ENCODE results near the gene ATF6B. TPM values are rescaled to one million over a fixed set of nuclear protein-coding genes. Genes with fewer than 3 reads are reported as not detected.

ATF6B gene
- total RNA-seq, 4 donors from 2014 or later = 41.5 to 63.5 (median 57.3) TPM

GRCh38 chr6:32076321-32076809 lies 51.7 kb downstream of the ATF6B start:
- Histone ChIP-seq H3K27ac (no peak overlapping the region), H3K4me1 (peaks cover 0 to 1% of the 10 kb centered on the region in 2 donors), H3K36me3 (peaks cover 0 to 3% of the 10 kb centered on the region in 2 donors), H3K27me3 (no peaks in the 10 kb centered on the region), H3K9me3 (no peaks in the 10 kb centered on the region), H3K4me3 (replicated peaks in 1 of 3) (no peak overlapping the region)
- no peak for DNase-seq
- no peak for TF ChIP-seq POLR2A (IDR thresholded peaks at IDR 0.05)
- TF ChIP-seq, protein P1, sequence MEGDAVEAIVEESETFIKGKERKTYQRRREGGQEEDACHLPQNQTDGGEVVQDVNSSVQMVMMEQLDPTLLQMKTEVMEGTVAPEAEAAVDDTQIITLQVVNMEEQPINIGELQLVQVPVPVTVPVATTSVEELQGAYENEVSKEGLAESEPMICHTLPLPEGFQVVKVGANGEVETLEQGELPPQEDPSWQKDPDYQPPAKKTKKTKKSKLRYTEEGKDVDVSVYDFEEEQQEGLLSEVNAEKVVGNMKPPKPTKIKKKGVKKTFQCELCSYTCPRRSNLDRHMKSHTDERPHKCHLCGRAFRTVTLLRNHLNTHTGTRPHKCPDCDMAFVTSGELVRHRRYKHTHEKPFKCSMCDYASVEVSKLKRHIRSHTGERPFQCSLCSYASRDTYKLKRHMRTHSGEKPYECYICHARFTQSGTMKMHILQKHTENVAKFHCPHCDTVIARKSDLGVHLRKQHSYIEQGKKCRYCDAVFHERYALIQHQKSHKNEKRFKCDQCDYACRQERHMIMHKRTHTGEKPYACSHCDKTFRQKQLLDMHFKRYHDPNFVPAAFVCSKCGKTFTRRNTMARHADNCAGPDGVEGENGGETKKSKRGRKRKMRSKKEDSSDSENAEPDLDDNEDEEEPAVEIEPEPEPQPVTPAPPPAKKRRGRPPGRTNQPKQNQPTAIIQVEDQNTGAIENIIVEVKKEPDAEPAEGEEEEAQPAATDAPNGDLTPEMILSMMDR (IDR thresholded peaks at IDR 0.05) = no peak
- intact Hi-C loops (cut with DNase I) = no loop called here
- WGBS, 2 donors = 73 to 76% methylated on average over 12 of the region's 12 CpGs

DNA sequence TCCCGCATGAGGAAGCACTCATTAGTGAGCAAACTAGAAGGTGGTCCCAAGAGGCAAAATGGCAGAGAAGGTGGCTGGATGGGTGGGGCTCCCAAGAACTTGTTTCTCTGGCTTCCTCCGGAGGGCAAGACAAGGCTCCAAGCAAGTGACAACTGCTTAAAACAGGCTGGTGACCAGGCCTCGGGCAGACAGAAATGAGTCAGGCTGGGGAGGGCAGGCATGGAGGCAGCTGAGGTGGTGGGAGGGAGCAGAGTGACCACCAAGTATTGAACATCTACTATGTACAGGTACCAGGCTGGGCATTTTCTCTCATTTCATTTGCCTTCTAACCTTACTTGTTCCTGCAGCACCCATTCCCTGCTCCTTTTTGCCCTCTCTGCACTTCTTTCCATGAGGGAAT lies 52.3 kb downstream of the ATF6B start:
- DNase-seq = no peak
- TF ChIP-seq, protein P1 (IDR thresholded peaks at IDR 0.05) = no peak
- TF ChIP-seq POLR2A (IDR thresholded peaks at IDR 0.05) = no peak
- Histone ChIP-seq H3K27ac (no peak overlapping the region), H3K4me1 (no peaks in the 10 kb centered on the region), H3K27me3 (no peaks in the 10 kb centered on the region), H3K9me3 (no peaks in the 10 kb centered on the region), H3K36me3 (peaks cover 0 to 3% of the 10 kb centered on the region in 2 donors), H3K4me3 (replicated peaks in 1 of 3) (no peak overlapping the region)
- intact Hi-C loops (cut with DNase I) = no loop called here
- WGBS, 2 donors = 79 to 81% methylated on average over 3 of the region's 3 CpGs

GRCh38 chr6:32074996-32075532 lies 53.0 kb downstream of the ATF6B start:
- Histone ChIP-seq H3K27ac (no peak overlapping the region), H3K4me1 (no peaks in the 10 kb centered on the region), H3K4me3 (replicated peaks in 1 of 3) (no peak overlapping the region), H3K27me3 (no peaks in the 10 kb centered on the region), H3K36me3 (peaks cover 0 to 3% of the 10 kb centered on the region in 2 donors), H3K9me3 (no peaks in the 10 kb centered on the region)
- 85 to 87% methylated on average over 8 of the region's 8 CpGs for WGBS, 2 donors
- DNase-seq = no peak
- intact Hi-C loops (cut with DNase I) = no loop called here
- TF ChIP-seq, protein P1 (IDR thresholded peaks at IDR 0.05) = no peak
- no peak for TF ChIP-seq POLR2A (IDR thresholded peaks at IDR 0.05)

GRCh38 chr6:32073613-32074012 lies 54.4 kb downstream of the ATF6B start:
- Histone ChIP-seq H3K4me1 (no peaks in the 10 kb centered on the region), H3K36me3 (peaks cover 0 to 3% of the 10 kb centered on the region in 2 donors), H3K4me3 (replicated peaks in 1 of 3) (no peak overlapping the region), H3K27me3 (no peaks in the 10 kb centered on the region), H3K27ac (no peak overlapping the region), H3K9me3 (no peaks in the 10 kb centered on the region)
- 90 to 91% methylated on average over 10 of the region's 10 CpGs for WGBS, 2 donors
- no peak for TF ChIP-seq POLR2A (IDR thresholded peaks at IDR 0.05)
- TF ChIP-seq, protein P1 (IDR thresholded peaks at IDR 0.05) = no peak
- no peak for DNase-seq
- intact Hi-C loops (cut with DNase I) = no loop called here

- Histone ChIP-seq H3K36me3 (peaks cover 0 to 3% of the 10 kb centered on the region in 2 donors), H3K27ac (no peak overlapping the region), H3K9me3 (no peaks in the 10 kb centered on the region), H3K27me3 (no peaks in the 10 kb centered on the region), H3K4me1 (no peaks in the 10 kb centered on the region), H3K4me3 (replicated peaks in 1 of 3) (no peak overlapping the region)
- no peak for DNase-seq
- no peak for TF ChIP-seq POLR2A (IDR thresholded peaks at IDR 0.05)
- TF ChIP-seq, protein P1 (IDR thresholded peaks at IDR 0.05) = no peak
- intact Hi-C loops (cut with DNase I) = no loop called here
- WGBS, 2 donors = 64 to 75% methylated on average over 3 of the region's 3 CpGs
Measured at GRCh38 chr6:32073101-32073500, 54.9 kb downstream of the ATF6B start.
